HG02588 (cell line): ENCODE data around the gene SYNJ1.
A peak's percentile ranks its signal among the peaks of the same experiment; 100 is the strongest.
"Not testable (repeated sequence)": the region's sequence is repeated elsewhere in the genome, so short reads cannot be mapped to it uniquely, and the experiment has no call there.

ENCODE experiments used
- ATAC-seq: cut with Tn5 transposase; IDR thresholded peaks from one replicate; pipeline ENCODE4 v1.9.1; 2021; ENCODE audit warnings: mild to moderate bottlenecking, moderate library complexity; ENCODE audit not compliant: unreplicated experiment

Gene SYNJ1

GRCh38 chr21:32727687-32728455 lies at the start of gene SYNJ1:
SYNJ1 (minus strand) TSS chr21:32728013; CDS start chr21:32726895, 1,118 bp downstream.
- peak; percentile 94 for ATAC-seq

GRCh38 chr21:32777269-32777668 lies 49.5 kb upstream of the SYNJ1 start:
- no peak for ATAC-seq

- no peak for ATAC-seq
Measured at GRCh38 chr21:32776743-32777142, 48.9 kb upstream of the SYNJ1 start.

- not testable (repeated sequence) for ATAC-seq
Measured at GRCh38 chr21:32773048-32773344, 45.2 kb upstream of the SYNJ1 start.

- ATAC-seq = no peak
Measured at GRCh38 chr21:32772281-32773047, 44.7 kb upstream of the SYNJ1 start.

- ATAC-seq = peak; percentile 42
Measured at GRCh38 chr21:32770871-32771523, 43.2 kb upstream of the SYNJ1 start.

GRCh38 chr21:32768530-32768929 lies 40.7 kb upstream of the SYNJ1 start:
- ATAC-seq = no peak

- no peak for ATAC-seq
Measured at GRCh38 chr21:32765058-32765457, 37.2 kb upstream of the SYNJ1 start.

- no peak for ATAC-seq
Measured at GRCh38 chr21:32764186-32764585, 36.4 kb upstream of the SYNJ1 start.

- no peak for ATAC-seq
Measured at GRCh38 chr21:32757804-32758203, 30.0 kb upstream of the SYNJ1 start.

GRCh38 chr21:32756096-32756495 lies 28.3 kb upstream of the SYNJ1 start:
- ATAC-seq = no peak

GRCh38 chr21:32753818-32754585 lies 26.2 kb upstream of the SYNJ1 start:
- no peak for ATAC-seq

- ATAC-seq = no peak
Measured at GRCh38 chr21:32750405-32750804, 22.6 kb upstream of the SYNJ1 start.

GRCh38 chr21:32749662-32750061 lies 21.8 kb upstream of the SYNJ1 start:
- ATAC-seq = no peak

- no peak for ATAC-seq
Measured at GRCh38 chr21:32748529-32748928, 20.7 kb upstream of the SYNJ1 start.

GRCh38 chr21:32747396-32747795 lies 19.6 kb upstream of the SYNJ1 start:
- no peak for ATAC-seq

GRCh38 chr21:32746711-32747110 lies 18.9 kb upstream of the SYNJ1 start:
- not testable (repeated sequence) for ATAC-seq

- ATAC-seq = no peak
Measured at GRCh38 chr21:32742396-32742795, 14.6 kb upstream of the SYNJ1 start.

GRCh38 chr21:32741336-32741735 lies 13.5 kb upstream of the SYNJ1 start:
- no peak for ATAC-seq

GRCh38 chr21:32739946-32740345 lies 12.1 kb upstream of the SYNJ1 start:
- ATAC-seq = no peak

GRCh38 chr21:32736083-32736482 lies 8.3 kb upstream of the SYNJ1 start:
- ATAC-seq = not testable (repeated sequence)
